DND-41 (cell line): ENCODE results near the gene RAB4A.
A peak's percentile ranks its signal among the peaks of the same experiment; 100 is the strongest.

Source experiments
- ATAC-seq: fragments of 200-7000 bp; cut with Tn5 transposase; 3 replicates; pipeline ENCODE4 v1.9.1; 2021; ENCODE audit warnings: low read depth; ENCODE audit not compliant: insufficient read depth
- DNase-seq: peaks from one replicate; pipeline ENCODE4 v3.0.0-alpha.2; 2020
- H2AFZ ChIP-seq: 2 replicates; pipeline ENCODE4 v1.6.0; 2012; ENCODE audit warnings: low read depth, low read length
- H3K27ac ChIP-seq: 2 replicates; pipeline ENCODE4 v1.5.1; 2012; ENCODE audit warnings: low read length, inconsistent platforms
- H3K27me3 ChIP-seq: fragments of 200-600 bp; sonication (generic); 2 replicates; pipeline ENCODE4 v1.6.0; 2012; ENCODE audit warnings: low read length, mild to moderate bottlenecking, inconsistent platforms; ENCODE audit not compliant: insufficient read depth, poor library complexity
- H3K36me3 ChIP-seq: 2 replicates; pipeline ENCODE4 v1.5.1; 2012; ENCODE audit warnings: low read length, inconsistent platforms; ENCODE audit not compliant: insufficient read depth
- H3K4me1 ChIP-seq: 2 replicates; pipeline ENCODE4 v1.5.1; 2012; ENCODE audit warnings: mild to moderate bottlenecking, low read length; ENCODE audit not compliant: insufficient read depth
- H3K4me2 ChIP-seq: 2 replicates; pipeline ENCODE4 v1.6.0; 2012; ENCODE audit warnings: mild to moderate bottlenecking, moderate library complexity, low read length, inconsistent platforms; ENCODE audit not compliant: insufficient read depth
- H3K4me3 ChIP-seq, 2 experiments: fragments of 200-600 bp in 1 of 2; shearing (Covaris generic) in 1 of 2; 2 replicates each; pipeline ENCODE4 v1.5.1; 2012 to 2016; ENCODE audit warnings: inconsistent platforms in 2 of 2, low read length in 2 of 2, mild to moderate bottlenecking in 2 of 2, low read depth in 1 of 2, moderate library complexity in 1 of 2
- H3K79me2 ChIP-seq: 2 replicates; pipeline ENCODE4 v1.6.0; 2012; ENCODE audit warnings: low read length, inconsistent platforms; ENCODE audit not compliant: insufficient read depth
- H3K9ac ChIP-seq: 2 replicates; pipeline ENCODE4 v1.6.0; 2012; ENCODE audit warnings: low read depth, mild to moderate bottlenecking, inconsistent platforms, low read length, moderate library complexity
- H3K9me3 ChIP-seq: 2 replicates; pipeline ENCODE4 v1.5.1; 2012; ENCODE audit warnings: low read length, moderate library complexity, mild to moderate bottlenecking, inconsistent platforms; ENCODE audit not compliant: insufficient read depth, severe bottlenecking
- H4K20me1 ChIP-seq: 2 replicates; pipeline ENCODE4 v1.6.0; 2012; ENCODE audit warnings: low read length; ENCODE audit not compliant: insufficient read depth
- EZH2 ChIP-seq: IDR thresholded peaks from 3 replicates; pipeline ENCODE4 v1.6.1; 2012; ENCODE audit warnings: borderline replicate concordance, low read depth, mild to moderate bottlenecking, moderate library complexity, low read length, inconsistent platforms; ENCODE audit not compliant: severe bottlenecking
- TF ChIP-seq, protein P1 (sequence below): IDR thresholded peaks from 2 replicates; pipeline ENCODE4 v1.5.1; 2012; ENCODE audit warnings: borderline replicate concordance, low read length, moderate library complexity, mild to moderate bottlenecking; ENCODE audit not compliant: poor library complexity, severe bottlenecking; ENCODE audit errors: extremely low read depth

RAB4A gene

DNA sequence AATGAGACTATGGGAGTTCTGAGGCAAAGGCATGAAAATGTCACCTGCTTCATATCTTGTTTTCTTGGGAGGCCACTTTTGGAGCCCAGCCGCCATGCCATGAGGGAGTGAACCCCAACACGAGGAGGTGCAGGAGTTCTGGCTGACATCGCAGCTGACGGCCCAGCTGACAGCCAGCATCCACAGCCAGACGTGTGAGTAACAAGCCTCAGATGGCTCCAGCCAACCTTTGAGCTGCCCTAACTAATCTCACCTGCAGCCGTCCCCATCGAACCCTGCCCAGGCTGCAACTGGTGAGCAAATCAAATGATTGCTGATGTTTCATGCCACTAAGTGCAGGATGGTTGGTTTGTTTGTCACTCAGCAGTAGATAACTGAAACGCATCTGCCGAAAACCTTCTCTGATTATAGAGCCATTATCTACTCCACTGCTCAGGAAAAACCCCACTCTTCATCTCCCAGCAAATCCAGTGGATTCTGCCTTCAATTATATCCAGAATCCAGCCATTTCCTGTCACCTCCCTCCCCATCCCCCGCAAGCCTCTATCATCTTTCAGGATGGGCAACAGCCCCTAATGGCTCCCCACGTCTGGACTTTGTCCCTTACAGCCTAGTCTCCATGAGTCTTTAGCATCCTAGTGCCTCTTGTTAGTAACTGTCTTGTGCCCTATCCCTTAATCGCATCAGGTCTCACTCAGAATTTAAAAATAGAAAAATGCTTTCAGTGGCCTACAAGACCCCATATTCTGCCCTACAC, 18.5 kb upstream of the RAB4A start:
- ATAC-seq, result no peak
- Histone ChIP-seq H3K36me3 (no peaks in the 10 kb centered on the region), H3K4me1 (peaks cover 28% of the 10 kb centered on the region), H3K79me2 (no peaks in the 10 kb centered on the region), H3K27ac (no peak overlapping the region), H3K4me2 (peak overlapping the region; percentile 63), H3K27me3 (no peaks in the 10 kb centered on the region), H4K20me1 (no peaks in the 10 kb centered on the region), H2AFZ (0 out of 2 replicates have a peak overlapping the region, but pooled peaks have one; percentile 30), H3K4me3 (no peak overlapping the region), H3K9me3 (no peaks in the 10 kb centered on the region), H3K9ac (no peak overlapping the region)
- no peak for TF ChIP-seq EZH2
- TF ChIP-seq, protein P1, sequence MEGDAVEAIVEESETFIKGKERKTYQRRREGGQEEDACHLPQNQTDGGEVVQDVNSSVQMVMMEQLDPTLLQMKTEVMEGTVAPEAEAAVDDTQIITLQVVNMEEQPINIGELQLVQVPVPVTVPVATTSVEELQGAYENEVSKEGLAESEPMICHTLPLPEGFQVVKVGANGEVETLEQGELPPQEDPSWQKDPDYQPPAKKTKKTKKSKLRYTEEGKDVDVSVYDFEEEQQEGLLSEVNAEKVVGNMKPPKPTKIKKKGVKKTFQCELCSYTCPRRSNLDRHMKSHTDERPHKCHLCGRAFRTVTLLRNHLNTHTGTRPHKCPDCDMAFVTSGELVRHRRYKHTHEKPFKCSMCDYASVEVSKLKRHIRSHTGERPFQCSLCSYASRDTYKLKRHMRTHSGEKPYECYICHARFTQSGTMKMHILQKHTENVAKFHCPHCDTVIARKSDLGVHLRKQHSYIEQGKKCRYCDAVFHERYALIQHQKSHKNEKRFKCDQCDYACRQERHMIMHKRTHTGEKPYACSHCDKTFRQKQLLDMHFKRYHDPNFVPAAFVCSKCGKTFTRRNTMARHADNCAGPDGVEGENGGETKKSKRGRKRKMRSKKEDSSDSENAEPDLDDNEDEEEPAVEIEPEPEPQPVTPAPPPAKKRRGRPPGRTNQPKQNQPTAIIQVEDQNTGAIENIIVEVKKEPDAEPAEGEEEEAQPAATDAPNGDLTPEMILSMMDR, result no peak
- no peak for DNase-seq

DNA sequence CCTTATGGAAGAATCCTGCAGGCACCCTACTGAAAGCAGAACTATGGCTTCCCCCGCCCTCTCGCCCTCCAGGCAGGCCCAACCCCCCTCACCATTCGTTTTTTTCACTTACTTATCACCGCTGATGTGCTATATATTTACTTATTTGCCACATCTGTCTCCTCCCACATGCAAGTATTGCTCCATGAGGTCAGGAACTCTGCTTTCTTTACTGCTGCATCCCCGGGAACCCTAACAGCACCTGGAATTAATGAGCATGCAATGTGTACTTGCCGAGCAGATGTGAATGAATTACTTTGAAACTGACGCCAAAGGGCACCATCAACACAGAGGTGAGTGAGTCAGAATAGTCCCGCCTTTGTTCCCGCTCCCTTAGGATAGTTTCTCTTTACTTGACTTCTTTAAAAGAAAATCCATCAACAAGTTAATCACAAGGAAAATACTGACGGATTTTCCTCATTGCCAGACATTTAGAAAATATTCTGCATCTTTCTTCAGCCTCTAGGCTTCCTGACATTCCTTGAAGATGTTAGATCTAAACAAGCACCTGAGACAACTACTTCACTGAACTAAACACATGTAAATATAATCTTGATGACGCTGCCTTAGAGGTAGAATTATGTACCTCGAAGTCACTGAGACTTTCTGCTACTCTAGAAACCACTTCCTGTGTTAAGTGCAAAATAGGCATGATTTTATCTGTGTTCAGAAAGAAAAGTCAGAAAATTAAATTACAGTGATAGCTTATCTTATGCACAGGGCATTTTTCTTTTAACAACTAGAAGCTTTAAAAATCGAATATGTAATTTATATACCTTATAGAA, 17.5 kb upstream of the RAB4A start:
- Histone ChIP-seq H3K27me3 (no peaks in the 10 kb centered on the region), H3K4me2 (peak overlapping the region; percentile 63), H2AFZ (peak overlapping the region; percentile 30; the same call in 1 of the 2 replicates), H3K4me1 (peaks cover 33% of the 10 kb centered on the region), H4K20me1 (no peaks in the 10 kb centered on the region), H3K36me3 (no peaks in the 10 kb centered on the region), H3K4me3 (peak overlapping the region in 1 of 2 experiments; percentile 42; a peak in 2 of 4 replicates), H3K27ac (peak overlapping the region; percentile 13), H3K9me3 (no peaks in the 10 kb centered on the region), H3K9ac (peak overlapping the region; percentile 5; the same call in 1 of the 2 replicates), H3K79me2 (no peaks in the 10 kb centered on the region)
- peak; percentile 87 for ATAC-seq
- no peak for DNase-seq
- no peak for TF ChIP-seq EZH2
- TF ChIP-seq, protein P1, result no peak

DNA sequence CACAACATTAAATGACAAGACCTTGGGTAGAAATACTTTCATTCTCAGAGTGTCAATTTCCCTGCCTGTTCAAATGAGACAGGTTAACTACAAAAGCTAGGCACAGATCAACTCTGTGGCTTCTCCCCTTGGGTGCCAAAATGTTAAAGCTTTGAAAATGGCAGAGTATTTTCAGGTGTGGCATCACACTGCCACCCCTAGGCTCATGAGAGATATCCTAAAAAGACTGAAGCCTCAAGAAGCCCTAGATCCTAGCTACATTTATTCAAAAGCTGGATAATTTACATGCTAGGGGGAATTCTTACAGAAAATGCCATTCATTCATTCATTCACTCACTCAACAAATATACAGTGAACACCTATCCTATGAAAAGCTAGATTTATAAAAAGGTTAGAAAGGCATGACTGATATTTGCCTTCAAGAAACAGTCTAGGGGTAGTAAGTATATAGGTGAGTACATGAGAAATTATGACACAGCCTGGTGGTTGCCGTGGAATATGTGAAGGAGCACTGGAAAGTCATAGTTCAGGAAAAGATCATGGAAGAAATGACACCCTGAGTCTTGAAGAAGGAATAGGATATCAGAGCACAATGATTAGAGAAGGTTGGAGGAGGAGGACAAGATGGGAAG, 15.9 kb upstream of the RAB4A start:
- Histone ChIP-seq H3K4me2 (no peak overlapping the region), H3K4me1 (peaks cover 38% of the 10 kb centered on the region), H4K20me1 (no peaks in the 10 kb centered on the region), H3K4me3 (no peak overlapping the region), H3K9me3 (no peaks in the 10 kb centered on the region), H3K27ac (no peak overlapping the region), H3K27me3 (no peaks in the 10 kb centered on the region), H2AFZ (no peak overlapping the region), H3K79me2 (no peaks in the 10 kb centered on the region), H3K36me3 (no peaks in the 10 kb centered on the region), H3K9ac (no peak overlapping the region)
- TF ChIP-seq, protein P1, result peak; percentile 31
- no peak for TF ChIP-seq EZH2
- DNase-seq, result no peak
- no peak for ATAC-seq
